Muscle of back (tissue), 11 donors: ENCODE results near the gene SNTG2. TPM values are rescaled to one million over a fixed set of nuclear protein-coding genes. Genes with fewer than 3 reads are reported as not detected.
"Not testable (repeated sequence)": the region's sequence is repeated elsewhere in the genome, so short reads cannot be mapped to it uniquely, and the experiment has no call there.

Experiments
- DNase-seq, 3 donors: peaks; one replicate each; pipeline versions ENCODE4 v3.0.0 to v3.0.0-alpha.2; 2013
- polyA plus RNA-seq, 10 donors: library from polyadenylated mRNA; unstranded; fragments of 120-200 nt; gene quantifications; one replicate each; pipeline ENCODE4 v1.2.1, GENCODE V29; 2013; ENCODE audit not compliant: insufficient read length in 10 of 10

The SNTG2 gene
- polyA plus RNA-seq, 10 donors, result 0.16 to 0.62 (median 0.45) TPM; not detected in 2

DNA sequence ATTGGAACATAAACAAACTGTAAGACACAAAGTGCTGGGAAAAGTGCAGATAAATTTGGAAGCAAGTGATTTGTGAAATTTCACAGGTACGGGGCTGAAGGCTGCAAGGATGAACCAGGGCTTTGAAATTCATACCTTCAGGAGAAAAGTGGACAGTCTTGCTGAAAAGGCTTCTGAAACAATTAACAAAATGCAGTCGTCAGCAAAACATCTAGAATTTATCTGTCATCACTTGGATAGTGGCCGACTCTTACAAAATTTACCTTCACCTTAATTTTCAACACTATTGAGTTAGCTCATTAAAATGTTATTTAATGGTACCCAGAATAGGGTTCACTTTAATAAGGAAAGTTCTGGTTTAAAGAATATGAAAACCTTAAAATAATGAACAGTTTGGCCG lies 138.3 kb downstream of the SNTG2 start:
- no peak for DNase-seq

- no peak for DNase-seq
These were observed 141.4 kb downstream of the SNTG2 start for GRCh38 chr2:1091895-1092585.

- DNase-seq, result not testable (repeated sequence)
These were observed 143.0 kb downstream of the SNTG2 start for GRCh38 chr2:1093668-1094067.

DNA sequence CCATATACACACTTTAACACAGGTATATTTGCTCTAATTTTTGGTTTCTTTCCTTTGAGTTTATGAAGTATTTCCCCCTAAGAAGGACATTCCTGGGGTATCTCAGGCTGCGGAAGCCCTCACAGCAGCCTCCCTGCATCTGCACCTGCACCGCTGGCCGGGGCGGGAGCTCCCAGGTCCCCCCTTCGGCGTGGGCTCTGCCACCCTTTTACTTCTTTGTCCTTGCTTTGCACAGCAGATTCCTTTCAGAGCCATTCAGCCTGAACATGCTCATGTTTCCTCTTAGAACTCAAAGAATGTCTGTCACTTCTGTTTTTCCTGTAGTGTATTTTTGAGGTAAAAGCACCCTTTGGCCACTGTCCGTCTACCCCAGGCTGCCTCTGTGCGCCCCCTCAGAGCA lies 146.5 kb downstream of the SNTG2 start:
- no peak for DNase-seq

DNA sequence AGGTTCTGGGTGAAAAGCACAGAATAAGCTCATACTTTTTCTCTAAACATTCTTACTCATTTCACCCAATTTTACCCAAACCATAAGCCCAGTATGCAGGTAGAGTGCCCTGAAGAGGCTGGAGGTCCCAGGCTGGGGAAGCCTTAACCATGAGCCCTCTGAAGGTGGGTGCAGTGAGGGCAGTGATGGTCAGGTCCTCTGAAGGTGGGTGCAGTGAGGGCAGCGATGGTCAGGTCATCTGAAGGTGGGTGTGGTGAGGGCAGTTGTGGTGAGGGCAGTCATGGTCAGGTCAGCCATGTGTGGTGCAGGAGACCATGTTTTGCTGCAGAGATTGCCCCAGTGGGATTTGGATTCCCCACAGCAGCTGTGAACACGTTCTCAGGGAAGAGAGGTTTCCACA lies 148.8 kb downstream of the SNTG2 start:
- no peak for DNase-seq

DNA sequence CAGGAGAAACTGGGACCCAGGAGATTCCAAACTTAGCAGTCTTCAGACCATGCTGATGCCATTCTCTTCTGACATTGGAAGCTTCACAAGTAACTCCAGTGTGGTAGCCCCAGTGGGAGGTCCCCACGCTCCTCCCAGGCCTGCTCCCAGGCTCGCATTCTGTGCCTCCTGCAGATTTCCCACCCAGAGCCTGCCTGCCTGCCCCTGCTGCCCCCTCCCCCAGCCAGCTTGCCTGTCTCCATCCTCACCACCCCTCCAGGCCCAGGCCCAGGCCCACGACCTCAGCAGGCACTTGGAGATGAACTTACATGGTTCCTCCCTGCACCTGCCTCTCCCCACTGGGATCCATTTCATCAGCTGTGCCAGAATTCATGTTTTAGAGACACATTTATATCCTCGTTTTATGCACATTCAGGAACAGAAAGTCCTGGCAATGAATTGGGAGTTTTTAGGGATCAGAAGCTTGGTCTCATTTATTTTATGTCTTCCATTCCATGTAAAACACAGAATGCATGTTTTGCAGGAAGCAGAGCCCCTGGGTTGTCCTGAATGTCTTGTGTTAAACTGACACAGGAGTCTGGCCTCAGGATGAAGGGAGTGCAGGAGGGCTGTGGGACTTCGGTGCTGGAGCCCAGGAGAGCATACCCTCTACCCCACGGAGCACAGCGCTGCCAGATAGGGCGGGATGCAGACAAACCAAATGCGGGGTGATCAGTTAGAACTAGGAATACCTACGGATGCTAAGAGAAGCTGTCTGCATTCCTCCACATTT lies 150.5 kb downstream of the SNTG2 start:
- peak in 1 of 3 donors; percentile 32 for DNase-seq

GRCh38 chr2:1101982-1102590 lies 151.4 kb downstream of the SNTG2 start:
- no peak for DNase-seq

DNA sequence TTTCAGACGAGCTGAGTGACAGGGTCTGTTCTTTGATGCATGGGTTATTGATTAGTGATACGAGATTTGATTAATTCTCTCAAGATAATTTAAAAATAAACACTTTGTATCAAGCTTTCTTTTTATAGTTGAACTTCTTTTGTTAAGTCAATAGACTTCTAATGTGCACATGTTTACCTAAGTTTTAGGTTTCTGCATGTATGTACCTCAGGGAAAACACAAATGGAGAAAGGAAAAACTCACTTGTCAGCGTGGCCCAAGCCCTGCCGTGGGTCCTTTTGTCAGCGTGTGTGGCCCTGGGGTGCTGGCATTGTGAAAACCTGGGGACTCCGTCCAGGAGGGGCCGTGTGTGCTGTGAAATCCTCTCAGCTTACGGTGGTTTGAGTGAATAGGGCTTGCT lies 153.7 kb downstream of the SNTG2 start:
- no peak for DNase-seq

DNA sequence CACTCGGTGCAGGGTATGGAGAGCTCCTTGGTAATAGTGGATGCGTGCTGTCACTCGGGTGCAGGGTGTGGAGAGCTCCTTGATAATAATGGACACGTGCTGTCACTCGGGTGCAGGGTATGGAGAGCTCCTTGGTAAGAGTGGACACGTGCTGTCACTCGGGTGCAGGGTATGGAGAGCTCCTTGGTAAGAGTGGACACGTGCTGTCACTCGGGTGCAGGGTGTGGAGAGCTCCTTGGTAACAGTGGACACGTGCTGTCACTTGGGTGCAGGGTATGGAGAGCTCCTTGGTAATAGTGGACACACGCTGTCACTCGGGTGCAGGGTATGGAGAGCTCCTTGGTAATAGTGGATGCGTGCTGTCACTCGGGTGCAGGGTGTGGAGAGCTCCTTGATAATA lies 155.7 kb downstream of the SNTG2 start:
- not testable (repeated sequence) for DNase-seq

DNA sequence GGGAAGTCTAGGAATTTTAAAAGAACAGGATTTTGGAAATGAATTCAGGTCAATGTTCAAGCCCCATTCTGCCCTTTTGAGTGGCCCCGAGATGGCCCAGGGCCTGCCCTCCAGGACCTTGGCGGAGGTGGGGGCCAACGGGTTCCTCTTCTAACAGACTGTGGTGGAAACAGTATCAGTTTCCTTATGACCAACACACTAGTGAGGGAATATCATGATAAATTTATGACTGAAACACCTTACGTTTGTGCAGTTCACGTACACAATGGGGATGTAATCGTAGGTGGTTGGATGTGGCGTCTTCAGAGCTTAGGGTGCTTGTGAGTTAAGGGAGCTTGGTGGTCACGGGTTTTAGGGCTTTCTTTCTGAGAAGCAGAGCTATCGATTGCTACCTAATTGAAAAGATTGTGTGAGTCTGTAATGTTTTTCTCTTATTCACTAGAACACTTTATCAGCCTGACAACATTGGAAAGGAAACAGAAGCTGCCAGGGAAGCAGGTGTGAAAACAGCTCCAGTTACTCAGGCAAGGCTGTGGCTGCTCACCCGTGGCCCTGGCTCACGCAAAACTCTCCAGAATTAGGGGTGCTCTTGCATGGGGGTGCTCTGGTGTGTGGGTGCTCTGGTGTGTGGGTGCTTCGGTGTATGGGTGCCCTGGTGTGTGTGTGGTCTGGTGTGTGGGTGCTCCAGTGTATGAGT lies 165.3 kb downstream of the SNTG2 start:
- no peak for DNase-seq

DNA sequence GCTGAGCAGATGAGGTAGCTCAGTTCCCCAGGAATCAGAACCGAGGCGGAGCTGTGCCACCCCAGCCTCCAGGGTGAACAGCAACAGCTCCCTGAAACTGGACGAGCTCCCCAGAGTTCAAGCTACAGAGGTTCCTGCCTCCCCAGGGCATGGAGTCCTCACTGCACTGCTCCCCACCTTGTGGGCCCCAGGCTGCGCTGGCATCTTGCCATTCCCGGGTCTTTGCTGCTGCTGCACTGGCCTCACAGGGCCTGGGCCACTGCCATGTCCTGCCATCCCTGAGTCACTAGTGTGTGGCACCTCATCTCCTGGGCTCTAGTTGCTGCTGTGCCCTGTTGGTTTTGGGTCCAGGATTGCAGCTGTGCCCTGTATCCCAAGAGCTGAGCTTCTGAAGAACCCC lies 166.9 kb downstream of the SNTG2 start:
- no peak for DNase-seq

GRCh38 chr2:1125217-1125616 lies 174.6 kb downstream of the SNTG2 start:
- no peak for DNase-seq

GRCh38 chr2:1125633-1126370 lies 175.2 kb downstream of the SNTG2 start:
- no peak for DNase-seq

- DNase-seq, result no peak
These were observed 179.3 kb downstream of the SNTG2 start for GRCh38 chr2:1129982-1130381.

DNA sequence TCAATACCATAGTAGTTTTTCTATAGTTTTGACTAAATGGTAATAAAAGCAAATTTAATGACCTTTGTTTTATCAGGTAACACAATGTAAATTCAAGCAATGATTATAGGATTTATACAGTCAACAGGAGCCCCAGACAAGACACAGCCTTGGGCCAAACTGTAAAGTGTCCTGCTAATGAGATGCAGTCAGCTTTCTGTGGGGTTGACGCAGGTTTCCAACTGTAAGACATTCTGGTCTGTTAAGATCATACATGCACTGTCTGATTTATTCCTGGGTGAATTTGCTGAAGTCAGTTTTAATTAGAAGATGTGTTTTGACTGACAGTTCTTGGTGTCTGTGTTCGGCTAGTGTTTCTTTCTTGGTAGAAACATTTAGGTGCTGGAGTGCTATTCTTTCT lies 180.3 kb downstream of the SNTG2 start:
- no peak for DNase-seq

DNA sequence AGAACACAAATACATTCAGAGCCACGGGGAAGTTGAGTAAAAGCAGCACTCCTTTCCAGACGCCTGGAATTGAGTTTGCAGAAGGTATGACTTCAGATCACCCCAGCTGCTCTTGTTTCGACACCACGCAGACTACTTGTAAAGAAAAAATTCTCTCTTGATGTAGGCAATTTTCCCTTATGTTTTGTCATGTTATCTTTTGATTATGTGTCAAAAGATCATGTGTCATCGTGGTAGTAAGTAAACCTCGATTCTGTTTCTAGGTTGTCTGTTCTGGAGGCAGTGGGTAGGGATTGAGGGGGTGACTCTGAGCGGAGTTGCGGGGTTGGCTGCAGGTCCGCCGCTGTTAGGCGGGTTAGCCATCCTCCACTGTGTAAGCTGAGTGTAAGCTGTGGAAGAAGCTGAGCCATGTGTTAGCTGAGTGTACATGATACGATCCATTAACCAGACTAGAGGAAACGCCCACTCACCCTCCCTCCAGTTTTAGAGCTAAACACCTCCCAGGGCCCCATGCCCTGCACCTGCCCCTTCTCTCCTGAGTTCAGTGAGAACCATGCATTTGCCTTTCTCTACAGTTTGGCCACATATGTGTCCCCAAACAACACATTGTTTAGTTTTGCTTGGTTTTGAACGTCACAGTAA lies 181.8 kb downstream of the SNTG2 start:
- DNase-seq, result no peak

DNA sequence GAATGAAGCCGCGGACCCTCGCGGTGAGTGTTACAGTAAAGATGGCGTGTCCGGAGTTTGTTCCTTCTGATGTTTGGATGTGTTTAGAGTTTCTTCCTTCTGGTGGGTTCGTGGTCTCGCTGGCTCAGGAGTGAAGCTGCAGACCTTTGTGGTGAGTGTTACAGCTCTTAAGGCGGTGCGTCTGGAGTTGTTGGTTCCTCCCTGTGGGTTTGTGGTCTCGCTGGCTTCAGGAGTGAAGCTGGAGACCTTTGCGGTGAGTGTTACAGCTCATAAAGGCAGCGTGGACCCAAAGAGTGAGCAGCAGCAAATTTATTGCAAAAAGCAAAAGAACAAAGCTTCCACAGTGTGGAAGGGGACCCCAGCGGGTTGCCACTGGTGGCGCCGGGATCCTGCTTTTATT lies 183.2 kb downstream of the SNTG2 start:
- not testable (repeated sequence) for DNase-seq

- no peak for DNase-seq
These were observed 184.0 kb downstream of the SNTG2 start for GRCh38 chr2:1134629-1135028.

- peak in 1 of 3 donors; percentile 36 for DNase-seq
These were observed 185.4 kb downstream of the SNTG2 start for GRCh38 chr2:1136067-1136466.

- peak in 2 of 3 donors; percentile 9 to 55 for DNase-seq
These were observed 186.2 kb downstream of the SNTG2 start for GRCh38 chr2:1136846-1137245.

DNA sequence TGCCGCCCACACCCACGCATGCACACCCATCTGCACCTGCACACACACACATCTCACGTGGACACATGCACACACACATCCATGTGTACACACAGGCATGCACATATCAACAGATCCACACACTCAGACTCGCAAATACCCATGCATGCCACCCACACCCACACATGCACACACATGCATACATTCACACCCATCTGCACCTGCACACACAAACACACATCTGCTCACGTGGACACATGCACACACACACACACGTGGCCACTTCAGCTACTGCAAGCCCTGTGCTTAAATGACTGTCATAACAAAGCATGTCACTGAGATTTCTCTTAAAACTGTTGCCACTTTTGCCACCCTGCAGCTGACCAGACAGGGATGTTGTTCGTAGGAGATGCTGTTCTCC lies 186.6 kb downstream of the SNTG2 start:
- no peak for DNase-seq
